Measurements from ENCODE around the gene JADE2. TPM values are rescaled to one million over a fixed set of nuclear protein-coding genes. Genes with fewer than 3 reads are reported as not detected.
"Not testable (repeated sequence)": the region's sequence is repeated elsewhere in the genome, so short reads cannot be mapped to it uniquely, and the experiment has no call there.

JADE2 gene
- total and polyA plus RNA-seq, 7 donors: 4.9 to 53.8 (median 38.5) TPM

GRCh38 chr5:134494780-134495179, 30.7 kb upstream of the JADE2 start:
- intact Hi-C loops (cut with DNase I): no loop called here
- no peaks in the 10 kb centered on the region for H3K9me3 ChIP-seq
- no peak overlapping the region for H3K27ac ChIP-seq
- no peaks in the 10 kb centered on the region for H3K36me3 ChIP-seq
- H3K4me3 ChIP-seq: no peak overlapping the region
- no peak for DNase-seq
- H3K4me1 ChIP-seq: no peaks in the 10 kb centered on the region
- TF ChIP-seq POLR2A (IDR thresholded peaks at IDR 0.05): no peak
- TF ChIP-seq EP300 (IDR thresholded peaks at IDR 0.05): no peak
- TF ChIP-seq, protein P1, sequence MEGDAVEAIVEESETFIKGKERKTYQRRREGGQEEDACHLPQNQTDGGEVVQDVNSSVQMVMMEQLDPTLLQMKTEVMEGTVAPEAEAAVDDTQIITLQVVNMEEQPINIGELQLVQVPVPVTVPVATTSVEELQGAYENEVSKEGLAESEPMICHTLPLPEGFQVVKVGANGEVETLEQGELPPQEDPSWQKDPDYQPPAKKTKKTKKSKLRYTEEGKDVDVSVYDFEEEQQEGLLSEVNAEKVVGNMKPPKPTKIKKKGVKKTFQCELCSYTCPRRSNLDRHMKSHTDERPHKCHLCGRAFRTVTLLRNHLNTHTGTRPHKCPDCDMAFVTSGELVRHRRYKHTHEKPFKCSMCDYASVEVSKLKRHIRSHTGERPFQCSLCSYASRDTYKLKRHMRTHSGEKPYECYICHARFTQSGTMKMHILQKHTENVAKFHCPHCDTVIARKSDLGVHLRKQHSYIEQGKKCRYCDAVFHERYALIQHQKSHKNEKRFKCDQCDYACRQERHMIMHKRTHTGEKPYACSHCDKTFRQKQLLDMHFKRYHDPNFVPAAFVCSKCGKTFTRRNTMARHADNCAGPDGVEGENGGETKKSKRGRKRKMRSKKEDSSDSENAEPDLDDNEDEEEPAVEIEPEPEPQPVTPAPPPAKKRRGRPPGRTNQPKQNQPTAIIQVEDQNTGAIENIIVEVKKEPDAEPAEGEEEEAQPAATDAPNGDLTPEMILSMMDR (IDR thresholded peaks at IDR 0.05): no peak
- TF ChIP-seq POLR2AphosphoS5 (IDR thresholded peaks at IDR 0.05): no peak
- no peaks in the 10 kb centered on the region for H3K27me3 ChIP-seq
- WGBS, 2 donors: 66 to 74% methylated on average over 1 of the region's 1 CpG

DNA sequence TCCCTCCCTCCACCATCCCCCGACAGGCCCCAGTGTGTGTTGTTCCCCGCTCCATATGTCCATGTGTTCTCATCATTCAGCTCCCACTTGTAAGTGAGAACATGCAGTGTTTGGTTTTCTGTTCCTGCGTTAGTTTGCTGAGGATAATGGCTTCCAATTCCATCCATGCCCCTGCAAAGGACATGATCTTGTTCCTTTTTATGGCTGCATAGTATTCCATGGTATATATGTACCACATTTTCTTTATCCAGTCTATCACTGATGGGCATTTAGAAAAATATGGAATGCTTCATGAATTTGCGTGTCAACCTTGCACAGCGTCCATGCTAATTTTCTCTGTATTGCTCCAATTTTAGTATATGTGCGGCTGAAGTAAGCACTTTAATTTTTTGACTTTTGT, 25.6 kb upstream of the JADE2 start:
- WGBS, 2 donors: 97% methylated on average over 6 of the region's 6 CpGs
- H3K9me3 ChIP-seq; H3K4me1 ChIP-seq; H3K27ac ChIP-seq; H3K27me3 ChIP-seq; intact Hi-C loops (cut with DNase I); H3K36me3 ChIP-seq; H3K4me3 ChIP-seq; DNase-seq: not testable (repeated sequence)

GRCh38 chr5:134500699-134501430, 24.6 kb upstream of the JADE2 start:
- no peak for DNase-seq
- H3K27ac ChIP-seq: no peak overlapping the region
- TF ChIP-seq EP300 (IDR thresholded peaks at IDR 0.05) (no peak), POLR2A (IDR thresholded peaks at IDR 0.05) (no peak), POLR2AphosphoS5 (IDR thresholded peaks at IDR 0.05) (no peak)
- TF ChIP-seq, protein P1 (IDR thresholded peaks at IDR 0.05): no peak
- H3K9me3 ChIP-seq: no peaks in the 10 kb centered on the region
- H3K36me3 ChIP-seq: no peaks in the 10 kb centered on the region
- 96% methylated on average over 17 of the region's 17 CpGs for WGBS, 2 donors
- H3K4me3 ChIP-seq: no peak overlapping the region
- H3K27me3 ChIP-seq: no peaks in the 10 kb centered on the region
- intact Hi-C loops (cut with DNase I): no loop called here
- peaks cover 0 to 8% (median 3%) of the 10 kb centered on the region in 4 donors for H3K4me1 ChIP-seq

DNA sequence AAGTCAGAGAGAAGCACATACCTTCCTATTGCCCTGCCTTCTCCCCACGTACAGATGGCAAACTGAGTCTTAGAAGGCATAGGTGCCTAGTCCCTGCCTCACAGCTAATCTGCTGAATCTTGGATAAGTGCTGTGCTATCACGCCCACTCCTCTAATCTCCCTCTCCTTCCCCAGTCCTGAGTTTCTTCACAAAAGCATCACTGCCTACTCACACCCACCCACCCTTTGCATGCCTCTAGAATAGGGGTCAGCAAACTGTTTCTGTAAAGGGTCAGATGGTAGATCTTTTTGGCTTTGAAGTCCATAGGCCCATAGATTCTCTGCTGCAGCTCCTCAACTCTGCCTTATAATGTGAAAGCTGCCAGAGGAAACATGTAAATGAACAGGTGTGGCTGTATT, 23.2 kb upstream of the JADE2 start:
- Histone ChIP-seq H3K4me3 (no peak overlapping the region), H3K27ac (no peak overlapping the region), H3K9me3 (no peaks in the 10 kb centered on the region), H3K36me3 (no peaks in the 10 kb centered on the region), H3K27me3 (no peaks in the 10 kb centered on the region), H3K4me1 (peaks cover 0 to 8% (median 3%) of the 10 kb centered on the region in 4 donors)
- intact Hi-C loops (cut with DNase I): no loop called here
- DNase-seq: no peak
- TF ChIP-seq EP300 (IDR thresholded peaks at IDR 0.05): no peak
- TF ChIP-seq POLR2A (IDR thresholded peaks at IDR 0.05): no peak
- no peak for TF ChIP-seq POLR2AphosphoS5 (IDR thresholded peaks at IDR 0.05)
- TF ChIP-seq, protein P1 (IDR thresholded peaks at IDR 0.05): no peak
- WGBS, 2 donors: 69 to 81% methylated on average over 2 of the region's 2 CpGs

- WGBS, 2 donors: 44 to 51% methylated on average over 11 of the region's 11 CpGs
- DNase-seq: peak; percentile 88
- no peak for TF ChIP-seq POLR2A (IDR thresholded peaks at IDR 0.05)
- TF ChIP-seq EP300 (IDR thresholded peaks at IDR 0.05): no peak
- TF ChIP-seq POLR2AphosphoS5 (IDR thresholded peaks at IDR 0.05): peak in 3 of 4 donors; percentile 21 to 37 (median 22)
- Histone ChIP-seq H3K4me1 (peaks cover 0 to 8% (median 3%) of the 10 kb centered on the region in 4 donors), H3K4me3 (no peak overlapping the region), H3K9me3 (no peaks in the 10 kb centered on the region), H3K36me3 (no peaks in the 10 kb centered on the region), H3K27ac (peak overlapping the region; percentile 58 to 74 (median 61)), H3K27me3 (no peaks in the 10 kb centered on the region)
- intact Hi-C loops (cut with DNase I): no loop called here
Observed at GRCh38 chr5:134503088-134503936, 22.2 kb upstream of the JADE2 start.

Measured in sigmoid colon (tissue), 7 donors.